GM19351 (cell line): Measurements from ENCODE around the gene ALG2.

Experiments used
- ATAC-seq: cut with Tn5 transposase; IDR thresholded peaks from one replicate; pipeline ENCODE4 v1.9.1; 2021; ENCODE audit warnings: mild to moderate bottlenecking, moderate library complexity; ENCODE audit not compliant: unreplicated experiment

The ALG2 gene

DNA sequence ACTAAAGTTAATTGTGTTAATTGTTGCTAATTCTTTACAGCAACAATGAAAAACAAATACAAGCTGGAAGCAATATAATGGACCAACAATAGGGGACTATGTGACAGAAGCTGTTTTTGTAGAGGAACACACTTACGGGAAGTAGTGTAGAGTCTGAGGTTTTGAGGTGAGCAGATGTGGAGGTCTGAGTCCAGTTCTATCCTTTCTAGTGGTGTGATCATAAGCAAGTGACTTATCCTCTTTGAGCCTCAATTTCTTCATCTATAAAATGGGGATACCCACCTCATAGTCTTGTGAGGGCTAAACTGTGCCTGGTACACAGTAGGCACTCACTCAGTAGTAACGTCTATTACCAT lies 28.3 kb downstream of the ALG2 start:
- ATAC-seq, result no peak

DNA sequence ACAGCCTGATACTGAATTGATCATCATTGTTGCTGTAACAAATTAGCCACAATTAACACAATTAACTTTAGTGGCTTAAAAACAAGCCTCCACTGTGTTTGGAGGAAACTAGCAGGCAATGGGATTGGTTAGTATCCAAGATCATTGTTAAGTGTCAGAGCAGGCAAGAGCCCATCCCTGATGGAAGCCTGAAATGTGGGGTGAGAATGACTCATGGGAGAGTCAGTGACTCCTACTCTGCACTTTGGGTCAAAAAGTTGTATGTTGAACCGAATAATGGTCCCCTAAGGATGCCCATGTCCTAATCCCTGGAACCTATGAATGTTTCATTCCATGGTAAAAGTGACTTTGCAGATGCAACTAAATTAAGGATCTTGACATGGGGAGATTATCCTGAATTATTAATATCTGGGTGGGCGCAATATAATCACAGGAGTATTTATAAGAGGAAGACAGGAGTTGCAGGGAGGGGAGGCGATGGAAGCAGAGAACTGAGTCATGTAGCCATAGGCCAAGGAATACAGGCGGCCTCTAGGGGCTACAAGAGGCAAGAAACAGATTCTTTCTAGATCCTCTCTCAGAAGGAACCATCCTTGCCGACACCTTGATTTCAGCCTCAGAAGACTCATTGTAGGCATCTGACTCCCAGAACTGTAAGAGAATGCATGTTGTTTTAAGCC lies 28.8 kb downstream of the ALG2 start:
- ATAC-seq, result no peak

DNA sequence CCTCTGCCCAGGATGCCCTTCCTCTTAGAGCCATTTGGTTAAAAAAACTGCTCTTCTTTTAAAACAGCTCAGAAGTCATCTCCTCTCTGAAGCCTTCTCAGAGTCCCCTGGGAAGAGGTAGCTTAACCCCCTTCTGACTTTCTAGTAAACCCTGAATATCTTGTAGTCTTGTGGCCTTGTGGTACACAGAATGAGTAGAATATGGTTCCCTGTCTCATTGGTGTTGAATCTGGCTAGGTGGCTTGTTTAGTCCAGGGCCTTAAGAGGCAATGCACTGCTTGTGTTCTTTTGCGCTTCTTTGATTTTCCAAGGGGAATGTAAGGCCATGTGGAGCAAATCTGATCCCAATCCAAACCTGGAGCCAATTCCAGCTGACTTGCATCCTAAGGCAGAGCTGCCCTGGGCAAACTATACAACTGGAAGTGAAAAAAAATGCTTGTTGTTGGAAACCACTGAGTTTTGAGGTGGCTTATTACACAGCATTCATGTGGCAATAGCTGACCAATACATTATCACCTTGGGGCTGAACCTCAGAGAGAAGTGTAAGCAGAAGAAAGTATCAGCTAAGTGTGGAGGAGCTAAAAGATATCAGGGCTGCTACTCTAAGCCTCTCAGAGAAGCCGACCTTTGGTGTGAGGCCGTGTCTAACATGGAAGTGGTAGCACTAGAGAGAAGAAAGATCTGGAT lies 31.0 kb downstream of the ALG2 start:
- no peak for ATAC-seq

DNA sequence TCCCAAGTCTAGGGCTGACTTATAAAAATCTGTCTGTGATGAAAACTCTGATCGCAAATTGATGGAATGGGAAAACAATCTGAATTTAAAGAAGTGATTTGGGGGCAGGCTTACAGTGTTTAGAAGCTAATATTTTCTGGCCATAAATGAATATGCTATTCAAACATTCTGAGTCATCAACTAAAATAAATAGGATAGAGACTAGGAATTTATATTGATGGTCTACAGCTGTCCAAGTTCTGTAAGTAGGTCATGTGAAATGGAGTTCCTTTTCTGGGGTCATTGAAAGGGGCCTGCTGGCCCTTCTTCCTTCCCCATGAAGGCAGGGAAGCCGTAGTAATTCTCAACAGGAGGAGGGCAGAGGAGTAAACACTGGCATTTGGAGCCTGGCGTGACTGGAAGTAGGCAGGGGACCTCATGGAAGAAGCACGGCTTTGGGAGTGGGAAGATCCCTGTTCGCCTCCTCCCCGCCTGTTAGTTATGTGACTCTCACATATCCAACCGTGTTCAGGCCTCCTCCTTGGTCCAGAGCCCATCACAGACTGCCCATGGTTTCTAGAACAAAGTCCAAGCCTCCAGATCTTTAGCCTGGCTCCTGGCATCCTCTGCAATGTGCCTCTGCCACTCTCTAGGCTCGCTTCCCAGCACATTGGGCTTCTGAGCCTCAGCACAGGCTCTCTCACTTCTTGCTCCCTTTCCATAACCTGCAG lies 31.7 kb downstream of the ALG2 start:
- ATAC-seq, result no peak

DNA sequence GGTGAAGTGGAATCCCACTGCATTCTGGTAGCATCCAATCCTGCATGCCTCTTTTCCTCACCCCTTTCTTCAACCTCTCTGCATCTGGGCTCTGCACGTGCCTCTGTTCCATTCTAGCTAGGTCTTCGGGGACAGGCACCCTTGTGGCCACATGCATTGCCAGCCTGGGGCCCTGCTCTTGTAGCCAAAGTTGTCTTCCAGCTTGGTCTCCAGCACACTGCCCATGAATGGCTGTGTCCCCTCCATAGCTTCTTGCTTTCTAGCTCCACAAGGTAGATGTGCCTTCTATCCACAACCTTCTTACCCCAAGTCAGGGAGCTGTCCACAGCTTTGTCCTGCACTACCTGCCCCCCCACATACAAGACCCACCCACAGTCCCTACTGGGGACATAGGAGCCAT lies 32.6 kb downstream of the ALG2 start:
- ATAC-seq, result no peak

DNA sequence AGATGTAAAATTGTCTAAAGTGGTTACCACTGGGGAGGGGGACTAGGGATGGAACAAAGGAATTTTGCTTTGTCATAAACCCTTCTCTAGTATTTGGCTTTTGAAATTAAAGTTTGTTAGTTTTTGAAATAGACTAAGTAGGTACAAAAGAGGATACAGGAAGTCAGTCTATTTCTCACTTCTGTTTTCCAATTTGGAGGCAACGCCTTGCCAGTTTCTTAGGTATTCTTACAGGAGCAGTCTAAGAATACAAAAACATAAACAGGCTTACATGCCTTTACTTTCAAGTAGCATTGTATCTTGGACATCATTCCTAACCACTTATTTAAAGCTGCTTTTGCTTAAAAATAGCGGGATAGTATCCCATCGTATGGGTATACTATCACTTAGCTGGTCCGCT lies 34.4 kb downstream of the ALG2 start:
- no peak for ATAC-seq

DNA sequence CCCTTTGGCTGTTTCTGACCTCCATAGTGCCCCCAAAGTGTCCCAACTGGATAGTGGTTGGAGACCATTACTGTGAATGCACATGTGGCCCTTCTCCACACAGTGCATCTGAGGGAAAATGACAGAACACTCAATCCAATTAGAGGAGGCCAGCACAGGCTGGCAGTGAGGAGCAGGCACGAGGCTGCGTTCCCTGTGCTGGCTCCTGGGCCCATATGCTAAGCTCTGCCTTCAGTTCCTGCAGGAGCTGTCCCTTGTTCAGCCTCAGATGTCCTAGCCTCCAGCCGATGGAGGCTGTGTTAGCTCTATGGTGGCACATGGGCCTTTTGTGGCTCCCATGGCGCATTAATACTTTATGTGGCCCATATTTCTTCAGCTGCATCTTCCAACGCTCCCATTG lies 35.8 kb downstream of the ALG2 start:
- ATAC-seq, result no peak

DNA sequence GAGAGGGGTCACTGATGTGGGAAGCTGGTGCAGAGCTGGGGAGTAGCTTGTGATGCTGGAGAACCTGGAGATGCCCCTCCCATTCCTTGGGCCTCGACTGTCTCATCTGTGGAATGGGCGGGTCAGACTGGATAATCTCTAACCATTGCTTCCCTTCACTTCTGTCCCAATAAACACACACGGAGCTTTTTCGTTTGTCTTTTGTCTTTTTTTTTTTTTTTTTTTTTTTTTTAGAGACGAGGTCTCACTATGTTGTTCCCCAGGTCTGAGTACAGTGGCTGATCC lies 36.5 kb downstream of the ALG2 start:
- ATAC-seq, result no peak

DNA sequence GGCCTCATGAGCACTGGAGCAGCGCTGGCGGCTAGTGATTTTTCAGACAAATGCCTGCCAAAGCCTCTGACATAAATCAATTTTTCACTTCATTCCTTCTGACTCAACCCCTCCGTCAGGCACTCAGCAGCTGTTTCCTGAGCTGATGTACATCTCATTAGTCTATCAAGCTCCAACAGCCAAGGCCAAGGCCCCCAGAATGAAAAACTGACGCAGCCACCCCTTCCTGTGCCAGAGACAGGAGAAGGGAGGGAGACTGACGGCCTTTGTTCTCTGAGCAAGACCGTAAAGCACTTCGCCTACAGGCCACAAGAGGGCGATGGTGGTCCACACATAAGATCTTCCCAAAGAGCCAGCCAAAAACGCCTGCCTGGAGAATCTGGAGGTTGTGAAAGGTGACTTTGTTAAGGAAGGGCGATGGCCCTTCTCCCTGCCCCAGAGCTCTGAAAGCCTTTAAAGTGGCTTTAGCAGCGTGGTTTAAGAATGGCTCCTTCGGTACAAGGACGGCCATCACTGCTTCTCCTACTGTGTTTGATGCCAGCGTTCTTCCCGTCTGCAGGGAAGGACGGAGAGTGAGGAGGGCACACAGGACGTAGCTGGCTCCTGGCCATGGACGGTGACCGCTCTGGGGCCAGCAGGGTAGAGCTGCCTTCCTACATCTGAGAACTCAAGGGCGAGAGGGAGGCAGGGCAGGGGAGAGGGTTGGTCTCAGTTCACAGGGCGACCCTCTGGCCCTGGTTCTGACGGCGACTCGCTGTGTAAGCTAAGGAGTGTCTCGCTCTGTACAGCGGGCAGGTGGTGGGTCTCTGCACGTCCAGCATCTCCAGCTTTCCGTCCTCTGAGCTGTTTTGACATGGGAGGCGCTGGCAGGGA lies 37.0 kb downstream of the ALG2 start:
- peak; percentile 51 for ATAC-seq

DNA sequence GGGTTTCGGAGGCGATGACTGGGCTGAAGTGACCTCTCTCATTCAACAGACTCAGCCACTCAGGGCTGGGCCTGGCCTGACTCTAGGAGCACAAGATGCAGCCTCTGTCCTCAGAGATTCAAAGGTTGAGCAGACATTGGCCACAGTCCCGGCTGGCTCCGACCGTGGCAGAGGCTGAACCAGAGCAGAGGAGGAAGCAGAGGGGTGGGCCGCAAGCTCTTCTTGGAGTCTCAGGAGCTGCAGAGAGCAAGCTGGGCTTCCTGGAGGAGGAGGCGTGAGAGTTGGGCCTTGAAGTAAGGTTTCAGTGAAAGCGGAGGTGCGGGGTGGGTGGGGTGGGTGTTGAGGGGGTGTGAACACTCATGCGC lies 37.6 kb downstream of the ALG2 start:
- ATAC-seq, result no peak

DNA sequence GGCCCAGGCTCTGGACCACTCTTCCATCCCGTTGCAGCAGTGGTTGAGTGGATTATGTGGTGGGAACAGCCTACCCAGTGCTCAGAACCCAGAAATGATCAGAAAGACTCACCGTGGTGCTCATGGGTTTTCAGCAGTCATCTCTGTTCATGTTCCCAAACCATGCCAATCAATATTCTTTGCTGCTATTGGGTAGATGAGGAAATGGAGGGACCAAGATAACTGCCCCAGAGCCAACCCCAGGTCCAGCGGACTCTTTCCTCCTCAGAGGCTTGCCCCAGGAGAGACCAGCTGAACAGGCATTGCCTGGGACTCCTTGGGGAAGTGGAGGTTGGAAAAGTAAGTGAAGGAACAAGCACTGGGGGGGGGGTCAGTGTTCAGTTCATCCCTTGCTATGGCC lies 38.1 kb downstream of the ALG2 start:
- no peak for ATAC-seq

DNA sequence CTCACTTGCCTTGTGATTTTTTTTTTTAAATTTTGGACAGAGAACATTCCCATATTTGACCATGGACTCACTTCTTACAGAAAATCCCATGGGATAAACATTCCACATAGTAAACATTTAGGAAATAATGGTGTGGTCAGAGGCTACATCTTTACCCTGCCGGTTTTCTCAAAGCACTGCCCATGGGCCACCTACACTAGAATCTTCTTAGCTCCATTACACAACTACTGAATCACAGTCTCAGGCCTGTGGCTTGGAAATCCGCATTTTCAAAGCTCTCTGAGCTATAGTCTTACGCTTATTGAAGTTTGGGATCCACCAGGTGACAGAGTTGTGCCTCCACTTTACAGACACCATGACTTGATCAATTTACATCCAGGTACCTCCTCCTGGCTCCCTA lies 39.4 kb downstream of the ALG2 start:
- no peak for ATAC-seq

DNA sequence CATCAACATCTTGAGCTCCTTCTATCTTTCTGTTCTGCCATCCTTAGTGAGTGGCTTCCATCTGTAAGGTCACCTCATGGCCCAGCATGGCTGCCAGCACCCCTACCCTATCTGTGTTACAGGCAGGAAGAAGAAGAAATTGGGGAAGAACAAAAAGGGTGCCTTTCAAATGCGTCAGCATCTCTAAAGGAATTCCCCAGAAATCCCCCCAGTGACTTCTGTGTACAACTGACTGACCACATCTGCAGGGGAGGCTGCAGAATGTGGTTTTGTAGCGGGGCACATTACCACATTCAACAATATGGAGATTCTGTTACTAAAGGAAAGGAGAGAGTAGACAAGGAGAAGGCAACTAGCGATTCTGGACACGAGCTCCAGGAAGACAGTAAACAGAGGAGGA lies 40.1 kb downstream of the ALG2 start:
- ATAC-seq, result peak; percentile 44

DNA sequence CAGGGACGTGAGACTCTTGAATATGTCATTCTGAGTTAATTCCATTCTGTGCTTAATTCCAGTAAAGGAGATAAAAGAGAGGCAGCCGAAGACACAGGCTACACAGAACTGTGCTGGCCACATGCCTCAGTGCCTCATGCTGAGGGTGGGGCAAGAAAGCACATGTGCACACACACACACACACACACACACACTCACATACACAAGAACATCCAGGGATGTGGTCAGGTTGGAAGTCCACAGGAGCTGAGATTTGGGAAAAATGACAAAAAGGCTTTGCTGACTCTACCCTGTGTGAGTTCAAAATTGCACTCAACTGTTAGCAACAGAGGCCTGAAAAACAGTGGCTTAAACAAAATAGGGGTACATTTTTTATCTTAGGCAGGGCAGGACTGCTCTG lies 40.5 kb downstream of the ALG2 start:
- ATAC-seq, result no peak

DNA sequence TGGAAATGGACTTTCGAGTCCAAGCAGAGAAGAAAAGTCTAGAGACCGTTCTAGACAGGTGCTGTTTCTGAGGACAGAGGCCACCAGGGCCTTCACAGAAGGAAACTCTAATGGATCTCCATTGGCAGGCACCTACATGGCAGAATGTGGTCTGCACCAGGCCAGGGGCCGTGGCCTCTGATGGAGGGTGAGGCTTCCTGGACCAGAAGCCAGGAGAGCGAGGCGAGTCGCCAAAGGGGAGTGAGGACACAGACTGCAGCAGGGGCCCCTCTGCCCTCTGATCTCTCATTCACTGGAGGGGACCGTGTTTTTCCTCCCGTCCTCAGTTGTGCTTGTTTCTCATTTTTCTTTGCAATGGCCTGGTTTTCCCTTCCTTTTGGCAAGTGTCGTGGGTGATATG lies 41.1 kb downstream of the ALG2 start:
- ATAC-seq, result no peak

DNA sequence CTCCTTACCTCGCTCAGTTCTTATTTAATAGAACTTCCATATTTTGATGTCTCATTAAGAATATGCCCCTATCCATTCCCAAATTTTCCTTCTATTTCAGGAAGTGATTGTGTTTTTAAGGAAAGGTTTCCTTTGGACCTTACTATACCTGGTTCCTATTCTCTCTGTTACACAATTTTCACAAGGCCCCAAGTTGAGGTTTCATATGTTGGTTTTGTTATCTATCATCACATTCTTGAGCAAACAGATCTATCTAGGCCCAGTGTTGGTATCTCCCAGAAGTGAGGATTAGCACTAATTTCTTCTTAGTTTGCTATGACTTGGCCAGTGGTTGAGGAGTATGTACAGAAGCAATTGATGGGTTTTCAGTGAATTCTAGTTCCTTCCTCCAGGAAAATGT lies 41.5 kb downstream of the ALG2 start:
- ATAC-seq, result peak; percentile 55

DNA sequence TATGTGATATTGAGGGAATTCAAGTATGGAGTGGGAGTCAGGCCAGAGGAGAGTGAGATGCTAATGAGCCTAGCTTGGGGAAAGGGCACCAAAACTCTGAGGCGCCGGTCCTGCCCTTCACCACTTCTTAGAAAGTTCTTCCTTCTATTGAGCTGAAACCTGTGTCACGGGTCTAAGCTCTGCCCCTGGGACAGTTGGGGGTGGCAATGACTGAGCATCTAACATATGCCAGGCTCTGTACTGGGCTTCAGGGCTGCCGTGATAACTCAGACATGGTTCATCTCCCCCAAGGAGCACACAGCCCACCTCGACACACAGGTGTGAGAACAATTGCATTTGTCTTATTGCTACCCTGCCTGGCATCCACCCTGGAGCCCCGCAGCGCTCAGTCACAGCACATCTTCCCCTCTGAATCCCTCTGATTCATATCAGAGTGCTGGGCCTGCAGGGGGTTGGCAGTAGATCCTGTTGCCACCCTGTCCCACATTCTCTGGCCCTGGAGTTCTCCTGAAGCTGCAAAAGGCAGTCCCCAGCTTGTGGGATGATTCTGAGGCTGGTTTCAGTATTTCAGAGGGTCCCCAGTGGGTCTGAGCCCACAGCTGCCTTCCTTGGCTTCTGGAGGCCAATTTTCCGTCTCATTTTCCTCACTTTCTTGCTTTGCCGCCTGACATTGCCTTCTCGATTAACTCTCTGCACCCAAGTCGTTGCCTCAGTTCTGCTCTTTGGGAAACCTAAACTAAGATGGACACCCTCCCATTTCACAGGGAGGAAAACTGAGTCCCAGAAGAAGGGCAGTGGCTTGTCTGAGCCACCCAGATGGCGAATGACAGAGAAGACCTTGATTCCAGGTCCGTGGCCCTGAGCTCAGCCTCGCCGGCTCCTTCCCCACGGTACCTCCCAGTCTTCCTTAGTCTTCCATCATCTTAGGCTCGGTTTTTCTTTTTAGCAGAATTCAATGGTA lies 42.5 kb downstream of the ALG2 start:
- no peak for ATAC-seq

DNA sequence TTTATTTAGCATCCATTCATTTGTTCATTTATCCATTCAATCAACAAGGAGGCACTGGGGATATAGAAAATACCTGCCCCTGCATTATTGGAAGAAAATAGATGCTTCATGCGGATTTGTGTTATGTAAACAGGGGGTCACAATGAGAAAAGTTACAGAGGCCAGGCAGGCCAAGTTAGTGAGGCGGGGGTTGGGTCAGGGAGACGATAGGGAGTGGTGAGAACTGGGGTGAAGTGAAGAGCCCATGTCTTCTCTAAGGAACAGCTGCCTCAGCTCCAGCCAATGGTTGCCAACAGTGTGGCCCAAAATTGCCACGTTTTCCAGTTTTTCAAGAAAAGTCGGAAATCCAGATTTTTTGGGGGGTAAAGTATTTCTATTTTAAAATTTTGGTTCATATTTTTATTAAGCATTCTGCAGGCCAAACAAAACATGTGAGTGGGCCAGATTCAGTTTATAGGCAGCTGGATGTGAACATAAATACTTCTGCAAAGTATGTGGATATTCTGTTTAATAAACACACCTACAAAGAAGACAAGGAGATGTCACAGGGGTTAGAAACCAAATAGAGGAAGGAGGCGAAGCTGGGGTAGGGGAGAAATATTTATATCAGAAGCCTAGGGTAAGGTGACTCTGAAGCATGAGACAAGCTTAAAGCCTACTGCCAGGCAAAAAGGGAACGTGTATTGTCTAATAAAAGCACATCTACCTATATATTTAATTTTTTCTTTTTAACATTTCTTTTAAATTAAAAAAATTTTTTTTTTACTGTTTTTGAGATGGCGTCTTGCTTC lies 44.0 kb downstream of the ALG2 start:
- no peak for ATAC-seq

DNA sequence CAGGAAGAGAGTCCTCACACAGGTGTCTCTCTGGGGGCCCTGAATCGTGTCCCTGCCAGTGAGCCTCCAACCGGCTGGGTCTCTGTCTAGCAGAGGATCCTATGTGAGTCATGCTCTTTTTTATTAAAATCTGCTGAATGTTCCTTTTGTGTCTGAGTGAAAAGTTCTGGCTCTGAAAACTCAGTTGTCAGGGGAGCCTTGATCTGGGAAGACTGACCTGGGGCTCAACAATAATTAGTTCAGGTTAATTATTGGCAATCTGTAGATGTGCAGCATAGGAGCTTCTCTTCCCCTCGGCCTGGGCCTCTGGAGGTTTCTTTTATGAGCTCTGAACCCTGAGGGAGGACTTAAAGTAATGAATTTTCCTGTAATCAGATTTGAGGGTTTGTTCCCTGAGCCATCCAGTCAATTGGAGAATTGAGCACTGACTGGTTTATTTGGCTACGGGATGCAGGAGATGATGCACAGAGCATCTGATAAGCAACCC lies 45.2 kb downstream of the ALG2 start:
- ATAC-seq, result no peak
